Glomerular visceral epithelial cell (primary cell): ENCODE measurements around the gene COL26A1.
"Not testable (repeated sequence)": the region's sequence is repeated elsewhere in the genome, so short reads cannot be mapped to it uniquely, and the experiment has no call there.

Experiments
- DNase-seq: peaks from one replicate; pipeline ENCODE4 v3.0.0-alpha.2; 2016; ENCODE audit errors: extremely low spot score

The COL26A1 gene

GRCh38 chr7:101442426-101443070, 79.9 kb downstream of the COL26A1 start:
- peak; percentile 29 for DNase-seq

- DNase-seq: no peak
Observed at GRCh38 chr7:101450064-101450463, 87.4 kb downstream of the COL26A1 start.

- DNase-seq: peak; percentile 82
Observed at GRCh38 chr7:101453617-101454016, 90.9 kb downstream of the COL26A1 start.

GRCh38 chr7:101457001-101457750, 94.5 kb downstream of the COL26A1 start:
- DNase-seq: peak; percentile 31

GRCh38 chr7:101465131-101465530, 102.5 kb downstream of the COL26A1 start:
- no peak for DNase-seq

GRCh38 chr7:101465576-101466196, 103.0 kb downstream of the COL26A1 start:
- no peak for DNase-seq

GRCh38 chr7:101466871-101467270, 104.2 kb downstream of the COL26A1 start:
- peak; percentile 56 for DNase-seq

- DNase-seq: peak; percentile 8
Observed at GRCh38 chr7:101468546-101469275, 106.0 kb downstream of the COL26A1 start.

- DNase-seq: no peak
Observed at GRCh38 chr7:101470668-101471487, 108.2 kb downstream of the COL26A1 start.

GRCh38 chr7:101474178-101474577, 111.5 kb downstream of the COL26A1 start:
- DNase-seq: no peak

GRCh38 chr7:101475691-101476090, 113.0 kb downstream of the COL26A1 start:
- not testable (repeated sequence) for DNase-seq

GRCh38 chr7:101479217-101479616, 116.5 kb downstream of the COL26A1 start:
- DNase-seq: no peak

- DNase-seq: not testable (repeated sequence)
Observed at GRCh38 chr7:101486056-101486432, 123.4 kb downstream of the COL26A1 start.

- DNase-seq: no peak
Observed at GRCh38 chr7:101486433-101487104, 123.9 kb downstream of the COL26A1 start.

- no peak for DNase-seq
Observed at GRCh38 chr7:101487105-101487458, 124.4 kb downstream of the COL26A1 start.

GRCh38 chr7:101487753-101488152, 125.1 kb downstream of the COL26A1 start:
- no peak for DNase-seq

GRCh38 chr7:101488826-101489572, 126.3 kb downstream of the COL26A1 start:
- no peak for DNase-seq

GRCh38 chr7:101490439-101490838, 127.8 kb downstream of the COL26A1 start:
- DNase-seq: not testable (repeated sequence)

- not testable (repeated sequence) for DNase-seq
Observed at GRCh38 chr7:101491442-101491841, 128.8 kb downstream of the COL26A1 start.
